ENCODE results near the gene NDUFA13.
A peak's percentile ranks its signal among the peaks of the same experiment; 100 is the strongest.

The NDUFA13 gene

DNA sequence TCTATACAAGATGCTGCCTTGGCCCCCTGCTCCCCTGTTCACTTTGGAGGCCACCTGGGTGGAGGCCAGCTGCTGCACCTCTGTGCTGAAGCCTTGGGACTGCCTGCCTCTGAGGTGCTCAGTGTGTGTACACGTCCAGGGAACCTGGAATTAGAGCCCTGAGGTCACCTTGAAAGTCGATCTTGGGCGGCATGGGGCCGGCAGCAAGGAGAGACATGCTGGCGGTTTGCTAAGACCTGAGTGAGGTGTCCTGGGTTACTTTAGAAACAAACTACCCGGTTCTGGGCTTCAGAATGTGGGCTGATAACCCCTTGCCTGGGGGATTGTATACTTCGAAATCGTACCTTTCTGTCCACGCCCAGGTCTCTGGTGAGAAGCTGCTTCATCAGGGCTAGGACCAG, 26.2 kb upstream of the NDUFA13 start:
- no peak for DNase-seq

DNA sequence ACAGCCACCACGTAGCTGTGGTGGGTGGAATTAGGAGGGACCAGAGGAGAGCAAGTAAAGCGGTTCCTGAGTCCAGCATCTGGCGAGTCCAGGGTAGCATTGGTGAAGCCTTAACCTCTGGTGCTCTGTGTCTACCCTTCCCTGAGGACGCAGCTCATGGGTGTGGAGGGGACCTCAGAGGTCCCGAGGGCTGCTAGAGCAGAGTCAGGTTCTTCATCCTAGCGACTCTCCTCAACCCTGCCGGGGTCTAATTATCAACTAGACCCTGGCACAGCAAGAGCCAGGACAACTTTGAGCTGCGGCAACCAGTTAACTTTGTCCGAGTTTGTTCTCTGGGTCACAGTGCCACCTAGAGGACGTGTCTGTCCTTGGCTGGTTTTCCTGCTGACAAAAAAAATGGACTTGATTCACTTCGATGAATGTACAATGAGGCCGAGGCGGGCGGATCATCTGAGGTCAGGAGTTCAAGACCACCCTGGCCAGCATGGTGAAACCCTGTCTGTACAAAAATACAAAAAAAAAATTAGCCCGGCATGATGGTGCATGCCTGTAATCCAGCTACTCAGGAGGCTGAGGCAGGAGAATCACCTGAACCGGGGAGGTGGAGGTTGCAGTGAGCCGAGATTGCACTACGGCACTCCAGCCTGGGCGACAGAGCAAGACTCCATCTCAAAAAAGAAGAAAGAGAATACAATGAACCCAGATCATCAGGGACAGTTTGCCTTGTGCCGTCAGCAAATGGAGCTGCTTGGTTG, 25.6 kb upstream of the NDUFA13 start:
- DNase-seq = peak; percentile 61

DNA sequence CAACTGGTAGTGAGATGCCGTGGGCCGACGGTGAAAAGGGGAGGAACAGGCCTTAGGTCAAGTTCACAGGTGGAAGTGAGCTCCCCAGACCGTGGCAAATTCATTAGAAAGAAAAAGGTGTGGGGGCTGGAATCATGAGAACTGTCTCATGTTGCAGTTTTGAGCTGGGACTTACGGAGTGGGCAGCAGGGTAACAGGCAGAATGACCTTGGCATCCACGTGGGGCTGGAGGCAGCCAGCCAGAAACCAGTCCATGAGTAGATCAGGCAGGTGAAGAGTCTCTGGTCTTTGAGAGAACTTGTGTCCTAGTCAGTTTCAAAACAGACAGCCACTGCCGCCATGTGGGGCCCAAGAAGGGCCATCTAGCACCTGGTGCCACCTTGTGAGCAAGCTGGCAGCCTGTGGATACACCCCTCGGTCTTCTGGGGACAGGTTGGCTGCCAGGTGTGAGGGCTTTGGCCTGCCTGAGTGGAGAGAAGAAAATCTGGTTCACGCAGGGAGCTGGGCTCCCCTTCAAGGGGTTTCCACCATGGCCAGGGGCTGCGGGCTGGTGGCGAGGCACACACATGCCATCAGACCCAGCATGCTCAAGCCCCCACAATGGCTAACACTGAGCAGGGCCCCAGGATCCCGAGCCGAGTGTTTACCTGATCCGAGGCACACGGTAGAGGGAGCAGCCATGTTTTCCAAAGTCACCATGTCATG, 24.6 kb upstream of the NDUFA13 start:
- DNase-seq = no peak

DNA sequence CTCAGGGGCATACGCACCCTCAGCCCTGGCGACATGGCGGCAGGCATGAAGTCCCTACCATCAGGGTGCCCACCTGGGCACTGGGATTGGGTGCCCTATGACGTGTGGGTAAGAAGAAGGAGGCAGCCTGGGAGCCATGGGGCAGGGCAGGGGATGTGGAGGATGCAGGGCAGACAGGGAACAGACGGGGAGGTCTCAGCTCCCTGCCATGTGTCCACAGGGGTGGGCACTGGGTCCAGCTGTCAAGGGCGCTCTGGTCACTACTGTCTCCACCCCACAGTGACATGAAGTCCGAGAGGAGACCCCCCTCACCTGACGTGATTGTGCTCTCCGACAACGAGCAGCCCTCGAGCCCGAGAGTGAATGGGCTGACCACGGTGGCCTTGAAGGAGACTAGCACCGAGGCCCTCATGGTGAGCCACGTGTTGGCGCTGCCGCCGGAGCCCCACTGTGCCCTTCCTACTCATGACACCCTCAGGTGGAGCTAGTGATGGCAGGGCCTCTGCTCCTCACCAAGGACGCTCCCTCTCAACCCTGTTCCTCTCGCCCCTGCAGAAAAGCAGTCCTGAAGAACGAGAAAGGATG, 23.9 kb upstream of the NDUFA13 start:
- no peak for DNase-seq

DNA sequence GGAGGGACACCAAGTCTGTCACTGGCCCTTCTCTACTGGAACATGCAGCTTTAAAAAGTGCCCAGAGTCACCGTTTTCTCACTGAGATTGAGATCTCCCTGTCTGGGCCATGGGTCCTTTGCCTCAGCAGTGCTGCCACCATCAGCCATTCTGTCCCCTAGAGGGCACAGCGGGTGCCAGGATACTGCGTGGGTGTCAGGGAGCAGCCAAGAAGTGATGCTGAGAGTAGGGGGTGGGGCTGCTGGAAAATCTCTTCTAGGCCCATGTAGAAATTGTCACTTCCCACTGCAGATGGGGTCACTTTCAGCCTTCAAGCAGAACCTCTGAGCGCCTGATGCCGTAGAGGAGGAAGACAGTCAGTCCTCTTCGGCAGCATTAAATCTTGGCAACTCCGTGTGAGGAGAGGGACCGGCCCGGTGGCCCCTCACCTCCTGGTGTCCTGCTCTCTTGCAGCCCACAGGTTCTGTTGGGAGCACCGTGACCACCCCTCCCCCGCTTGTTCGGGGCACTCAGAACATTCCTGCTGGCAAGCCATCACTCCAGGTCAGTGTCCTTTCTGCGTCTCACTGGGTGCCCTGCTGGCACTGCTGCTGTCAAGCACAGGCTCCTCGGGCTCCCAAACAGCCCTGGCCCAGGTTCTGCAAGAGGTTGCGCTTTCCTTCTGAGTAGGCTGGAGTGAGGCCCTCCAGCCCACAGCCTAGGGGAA, 22.0 kb upstream of the NDUFA13 start:
- no peak for DNase-seq

DNA sequence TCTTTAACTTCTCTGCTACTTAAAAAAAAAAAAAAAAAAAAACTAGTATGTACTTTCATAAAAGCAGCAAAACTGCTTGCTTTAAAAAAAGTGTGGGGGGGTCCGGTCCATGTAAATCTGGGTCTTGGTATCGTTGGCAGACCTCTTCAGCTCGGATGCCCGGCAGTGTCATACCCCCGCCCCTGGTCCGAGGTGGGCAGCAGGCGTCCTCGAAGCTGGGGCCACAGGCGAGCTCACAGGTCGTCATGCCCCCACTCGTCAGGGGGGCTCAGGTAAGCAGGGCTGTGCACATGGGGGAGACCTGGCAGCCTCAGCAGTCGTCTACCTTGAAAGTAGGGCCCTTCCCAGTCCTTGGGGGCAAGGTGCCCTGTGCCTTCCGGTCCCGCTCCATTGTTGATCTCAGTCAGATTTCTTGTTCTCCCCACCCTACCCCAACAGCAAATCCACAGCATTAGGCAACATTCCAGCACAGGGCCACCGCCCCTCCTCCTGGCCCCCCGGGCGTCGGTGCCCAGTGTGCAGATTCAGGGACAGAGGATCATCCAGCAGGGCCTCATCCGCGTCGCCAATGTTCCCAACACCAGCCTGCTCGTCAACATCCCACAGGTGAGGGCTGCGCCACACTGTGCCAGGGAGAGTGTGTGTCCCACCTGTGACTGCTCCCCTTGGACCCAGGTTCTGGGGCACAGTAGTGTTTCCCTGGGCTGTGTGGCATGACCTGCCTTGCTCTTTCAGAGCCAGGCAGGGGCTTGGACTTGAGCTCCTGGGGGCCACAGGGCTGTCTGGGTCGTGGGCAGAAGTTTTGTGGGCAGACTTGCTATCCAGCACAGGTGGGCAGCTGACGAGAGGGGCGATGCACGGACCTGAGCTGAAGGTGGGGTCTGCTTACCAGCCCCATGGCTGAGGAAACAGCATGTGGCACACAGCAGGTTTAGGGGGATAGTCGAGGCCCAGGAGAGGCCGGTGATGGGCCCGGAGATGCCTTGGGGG, 20.1 kb upstream of the NDUFA13 start:
- DNase-seq = no peak

DNA sequence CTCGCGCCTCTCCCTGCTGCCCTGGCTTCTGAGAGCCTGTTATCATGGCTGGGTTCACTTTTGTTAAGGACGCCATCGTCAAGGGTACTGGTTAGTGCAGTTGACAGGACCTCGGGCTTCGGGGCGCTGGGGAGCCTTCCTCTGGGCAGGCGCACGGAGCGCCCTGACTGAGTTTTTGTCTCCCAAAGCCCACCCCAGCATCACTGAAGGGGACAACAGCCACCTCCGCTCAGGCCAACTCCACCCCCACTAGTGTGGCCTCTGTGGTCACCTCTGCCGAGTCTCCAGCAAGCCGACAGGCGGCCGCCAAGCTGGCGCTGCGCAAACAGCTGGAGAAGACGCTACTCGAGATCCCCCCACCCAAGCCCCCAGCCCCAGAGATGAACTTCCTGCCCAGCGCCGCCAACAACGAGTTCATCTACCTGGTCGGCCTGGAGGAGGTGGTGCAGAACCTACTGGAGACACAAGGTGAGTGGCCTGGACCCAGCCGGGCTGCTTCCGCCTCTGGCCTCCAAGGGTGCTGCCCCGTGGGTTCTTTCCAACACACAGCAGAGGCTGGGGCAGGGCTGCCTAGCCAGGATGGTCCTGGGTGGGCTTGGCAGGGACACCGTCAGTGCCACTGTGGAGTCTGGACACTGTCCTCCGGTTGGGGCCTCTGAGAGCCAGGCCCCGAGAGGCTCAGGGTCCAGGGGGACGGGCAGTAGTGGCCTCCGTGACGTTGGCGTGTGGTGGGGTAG, 17.6 kb upstream of the NDUFA13 start:
- DNase-seq = no peak

DNA sequence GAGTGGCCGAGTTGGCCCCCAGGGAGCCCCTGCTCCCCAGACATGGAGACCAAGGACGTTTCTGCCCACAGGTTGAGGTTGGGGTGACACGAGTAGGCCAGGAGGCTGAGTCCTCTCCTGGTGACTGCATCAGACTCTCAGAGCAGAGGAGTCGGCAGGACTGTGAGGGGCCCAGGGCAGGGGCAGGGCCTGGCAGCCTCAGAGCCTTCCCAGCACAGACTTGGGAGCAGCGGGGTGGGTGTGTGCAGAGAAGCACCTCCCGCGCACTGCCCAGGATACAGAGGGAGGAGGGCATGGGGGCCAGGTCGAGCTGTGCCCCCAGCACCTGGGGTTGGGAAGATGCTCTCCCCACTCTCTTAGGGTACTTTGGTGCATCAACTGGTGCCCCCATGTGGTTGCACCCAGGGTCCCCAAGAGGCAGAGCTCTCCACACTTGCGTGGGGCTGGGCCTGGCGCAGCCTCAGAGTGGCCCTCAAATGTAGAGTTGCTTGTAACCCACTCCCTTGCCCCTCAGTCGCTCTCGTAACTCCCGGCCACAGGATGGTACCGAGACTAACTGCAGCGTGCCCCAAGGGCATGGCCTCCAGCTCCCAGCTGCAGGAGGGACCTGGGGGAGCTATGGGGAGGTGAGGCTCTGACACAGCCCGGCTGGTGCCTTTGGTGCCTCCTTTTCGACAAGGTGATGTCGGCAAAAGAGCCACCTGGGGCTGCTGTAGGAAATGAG, 16.6 kb upstream of the NDUFA13 start:
- no peak for DNase-seq

DNA sequence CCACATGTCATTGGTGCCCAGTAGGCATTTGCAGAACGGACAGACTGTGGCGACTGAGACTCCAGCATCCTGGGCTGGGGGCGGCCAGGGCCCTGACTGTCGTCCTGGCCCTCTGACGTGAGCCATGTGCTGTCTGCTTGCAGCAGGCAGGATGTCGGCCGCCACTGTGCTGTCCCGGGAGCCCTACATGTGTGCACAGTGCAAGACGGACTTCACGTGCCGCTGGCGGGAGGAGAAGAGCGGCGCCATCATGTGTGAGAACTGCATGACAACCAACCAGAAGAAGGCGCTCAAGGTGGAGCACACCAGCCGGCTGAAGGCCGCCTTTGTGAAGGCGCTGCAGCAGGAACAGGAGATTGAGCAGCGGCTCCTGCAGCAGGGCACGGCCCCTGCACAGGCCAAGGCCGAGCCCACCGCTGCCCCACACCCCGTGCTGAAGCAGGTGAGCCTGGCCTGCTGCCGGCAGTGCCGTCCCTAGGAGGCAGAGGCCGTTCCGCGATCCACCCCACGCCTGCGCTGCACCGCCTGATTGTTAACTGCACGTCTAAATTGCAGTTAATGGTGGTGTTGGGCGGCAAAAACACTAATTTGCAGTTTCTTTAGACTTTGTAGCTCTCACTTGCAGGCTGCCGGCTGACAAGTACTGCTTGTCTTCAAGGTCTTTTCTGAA, 14.9 kb upstream of the NDUFA13 start:
- no peak for DNase-seq

DNA sequence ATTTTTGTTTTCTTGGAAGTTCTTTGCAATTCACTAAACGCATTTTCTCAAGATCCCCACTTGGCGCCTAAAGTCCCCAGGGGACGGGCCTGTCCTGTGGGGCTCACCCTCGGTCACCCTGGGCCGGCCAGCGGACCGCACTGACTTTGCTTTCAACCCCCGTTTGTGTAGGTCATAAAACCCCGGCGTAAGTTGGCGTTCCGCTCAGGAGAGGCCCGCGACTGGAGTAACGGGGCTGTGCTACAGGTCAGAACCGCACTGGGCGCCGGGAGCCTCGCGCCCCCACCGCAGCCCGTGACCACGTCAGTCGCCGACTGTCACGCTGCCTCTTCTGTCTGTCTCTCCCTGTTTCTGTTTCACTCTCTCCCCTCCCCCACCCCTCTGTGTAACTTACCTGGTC, 14.2 kb upstream of the NDUFA13 start:
- DNase-seq = no peak

DNA sequence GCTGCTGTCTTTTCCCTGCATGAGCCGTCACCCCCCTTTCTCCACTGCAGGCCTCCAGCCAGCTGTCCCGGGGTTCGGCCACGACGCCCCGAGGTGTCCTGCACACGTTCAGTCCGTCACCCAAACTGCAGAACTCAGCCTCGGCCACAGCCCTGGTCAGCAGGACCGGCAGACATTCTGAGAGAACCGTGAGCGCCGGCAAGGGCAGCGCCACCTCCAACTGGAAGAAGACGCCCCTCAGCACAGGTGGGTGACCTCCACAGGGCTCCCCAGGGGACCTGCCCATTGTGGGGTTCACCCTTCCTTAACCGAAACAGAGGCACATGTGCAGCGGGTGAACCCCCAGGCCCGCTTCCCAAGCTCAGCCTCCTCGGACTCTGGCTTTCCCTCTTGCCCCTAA, 13.7 kb upstream of the NDUFA13 start:
- DNase-seq = no peak

DNA sequence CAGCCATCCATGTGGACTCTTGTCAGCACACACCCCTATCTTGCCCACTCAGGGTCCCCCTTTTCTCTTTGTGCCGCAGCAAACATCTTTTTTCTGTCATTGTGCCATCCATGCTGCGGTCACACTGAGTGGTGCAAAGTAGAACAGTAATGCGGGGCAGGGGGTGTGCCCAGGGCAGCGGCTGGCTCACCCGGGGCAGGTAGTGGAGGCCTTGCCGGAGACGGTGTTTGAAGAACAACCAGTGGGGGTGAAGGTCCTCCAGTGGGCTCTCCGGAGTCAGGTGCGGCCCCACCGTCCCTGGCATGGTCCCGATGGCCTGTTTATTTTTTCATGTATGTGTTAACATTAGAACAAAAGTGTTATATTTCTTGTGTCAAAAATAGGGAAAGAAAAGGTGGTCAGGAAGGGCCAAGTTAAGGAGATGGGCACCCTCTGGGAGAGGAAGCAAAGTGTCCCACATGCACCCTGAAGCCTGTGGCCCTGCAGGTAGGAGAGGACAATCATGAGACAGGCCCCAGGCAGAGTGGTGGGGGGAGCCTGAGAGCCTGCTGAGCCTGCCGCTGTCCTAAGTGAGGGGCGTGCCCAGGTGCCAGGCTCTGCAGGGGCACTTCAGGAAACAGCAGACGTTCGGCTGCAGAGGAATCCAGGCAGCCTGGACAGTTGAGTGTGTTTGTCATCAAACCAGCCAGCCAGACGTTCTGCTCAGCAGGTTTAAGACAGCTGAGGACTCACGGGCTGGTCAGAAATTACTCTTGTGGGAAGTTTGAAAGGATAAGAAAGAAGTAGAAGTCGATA, 13.0 kb upstream of the NDUFA13 start:
- no peak for DNase-seq

DNA sequence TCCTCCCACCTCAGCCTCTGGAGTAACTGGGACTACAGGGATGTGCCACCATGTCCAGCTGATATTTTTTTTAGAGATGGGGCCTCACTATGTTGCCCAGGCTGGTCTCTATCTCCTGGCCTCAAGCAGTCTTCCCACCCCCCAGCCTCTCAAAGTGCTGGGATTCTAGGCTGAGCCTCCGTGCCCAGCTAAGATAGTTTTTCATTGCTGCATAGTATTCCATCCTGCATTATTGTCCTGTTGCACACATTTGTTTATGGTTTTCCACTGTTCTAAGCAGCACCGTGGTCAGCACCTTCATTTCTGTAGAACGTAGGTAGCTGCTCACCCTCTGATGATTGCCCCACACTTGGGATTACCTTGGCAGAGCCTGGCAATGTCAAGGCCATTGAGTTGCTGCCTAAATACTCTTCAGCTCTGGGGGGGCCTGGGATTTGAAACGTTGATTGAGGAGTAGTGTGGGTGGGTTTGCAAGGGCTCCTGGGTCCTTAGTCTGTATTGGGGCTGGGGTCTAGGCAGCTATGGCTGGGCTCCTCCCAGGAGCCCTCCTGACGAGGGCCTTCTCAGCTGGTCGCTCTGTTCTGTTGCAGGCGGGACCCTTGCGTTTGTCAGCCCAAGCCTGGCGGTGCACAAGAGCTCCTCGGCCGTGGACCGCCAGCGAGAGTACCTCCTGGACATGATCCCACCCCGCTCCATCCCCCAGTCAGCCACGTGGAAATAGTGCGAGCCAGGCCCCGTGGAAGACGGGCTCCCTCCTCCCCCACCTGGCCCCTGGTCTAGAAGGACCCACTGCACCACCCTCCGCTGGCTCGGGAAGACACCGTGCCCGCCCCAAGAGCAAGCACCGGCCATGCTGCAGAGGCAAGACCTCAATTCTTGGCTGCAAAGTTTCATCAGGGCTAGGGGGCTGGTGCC, 11.0 kb upstream of the NDUFA13 start:
- DNase-seq = no peak

DNA sequence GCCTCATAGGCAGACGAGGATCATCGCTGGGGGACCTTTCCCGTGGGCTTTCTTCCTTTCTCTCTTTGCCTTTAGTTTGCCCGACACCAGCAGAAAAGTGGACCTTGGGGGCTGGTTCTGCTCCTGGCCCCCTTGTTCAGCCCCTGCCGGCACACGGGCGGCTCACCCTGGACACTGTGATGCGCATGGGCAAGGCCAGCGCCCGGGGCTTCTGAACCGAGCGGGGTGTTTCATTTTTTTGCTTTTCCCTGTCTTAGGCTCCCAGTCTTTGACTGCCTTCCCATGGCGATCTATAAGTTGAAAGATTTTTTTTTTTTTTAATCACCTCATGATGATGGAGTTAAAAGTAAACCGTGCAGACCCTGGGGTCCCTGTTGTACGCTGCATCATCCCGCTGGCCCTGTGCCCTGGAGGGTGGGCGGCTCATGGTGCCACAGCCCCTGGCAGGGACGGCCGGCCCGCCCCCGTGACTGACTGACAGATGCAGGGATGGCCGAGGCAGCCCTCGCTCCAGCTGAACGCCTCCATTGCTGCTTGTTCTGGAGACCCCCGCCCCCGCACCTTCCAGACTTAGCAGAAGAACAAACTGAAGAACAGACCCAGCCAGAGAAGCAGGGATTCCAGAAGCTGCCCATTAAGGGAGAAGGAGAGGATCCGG, 10.2 kb upstream of the NDUFA13 start:
- no peak for DNase-seq

DNA sequence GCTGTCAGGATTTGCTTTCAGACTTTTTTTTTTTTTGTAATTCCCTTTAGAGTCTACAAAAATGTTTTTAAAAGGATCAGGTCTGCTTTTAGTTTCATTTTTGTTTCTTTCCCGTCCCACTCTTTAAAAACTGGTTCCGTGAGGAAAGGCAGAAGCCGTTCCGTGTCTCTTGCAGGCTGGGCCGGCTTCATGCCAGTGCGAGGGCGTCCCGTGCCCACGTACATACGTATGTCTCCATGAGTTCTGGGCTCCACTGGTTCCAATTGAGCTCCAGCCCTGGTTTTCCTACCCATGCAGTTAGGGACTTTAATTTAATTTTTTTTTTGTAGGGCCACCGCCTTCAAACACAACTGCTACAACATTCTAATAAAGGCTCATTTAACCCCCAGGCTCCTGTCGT, 9.4 kb upstream of the NDUFA13 start:
- DNase-seq = no peak

DNA sequence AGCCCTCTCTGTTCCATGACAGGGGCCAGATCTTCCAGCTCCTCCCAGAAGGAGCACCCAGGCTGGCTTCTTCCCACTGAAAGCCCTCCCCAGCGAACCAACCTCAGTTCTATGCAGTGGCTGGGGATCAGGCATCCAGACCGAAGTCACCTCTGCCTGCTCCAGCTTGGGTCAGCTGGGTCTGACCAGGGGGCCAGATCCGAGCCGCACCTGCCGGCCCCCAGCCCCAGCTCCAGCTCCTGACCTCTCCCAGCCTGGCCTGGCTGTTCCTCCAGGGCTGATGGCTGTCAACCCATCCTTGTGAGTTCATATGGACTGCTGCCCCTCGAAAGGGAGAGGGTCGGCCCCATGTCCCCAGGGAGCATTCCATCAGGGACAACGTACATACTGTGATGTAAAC, 8.7 kb upstream of the NDUFA13 start:
- no peak for DNase-seq

DNA sequence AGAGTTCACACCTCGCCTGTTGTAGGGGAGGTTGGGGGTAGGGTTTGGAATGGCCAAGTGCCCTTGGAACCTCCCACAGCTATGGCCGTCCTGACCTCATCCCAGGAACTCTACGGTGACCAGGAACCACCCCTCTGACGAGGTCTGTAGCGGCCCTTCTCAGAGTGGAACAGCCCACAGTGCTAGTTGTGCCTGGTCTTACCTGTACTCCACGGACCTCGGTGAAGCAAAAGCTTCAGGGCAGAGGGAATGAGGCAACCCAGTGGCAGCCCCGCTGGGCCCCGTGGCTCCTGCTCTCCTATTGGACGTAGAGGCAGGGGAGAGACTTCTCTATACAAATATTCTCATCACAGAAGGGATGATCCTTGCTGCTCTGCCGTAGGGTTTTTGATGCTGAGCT, 7.8 kb upstream of the NDUFA13 start:
- DNase-seq = no peak

DNA sequence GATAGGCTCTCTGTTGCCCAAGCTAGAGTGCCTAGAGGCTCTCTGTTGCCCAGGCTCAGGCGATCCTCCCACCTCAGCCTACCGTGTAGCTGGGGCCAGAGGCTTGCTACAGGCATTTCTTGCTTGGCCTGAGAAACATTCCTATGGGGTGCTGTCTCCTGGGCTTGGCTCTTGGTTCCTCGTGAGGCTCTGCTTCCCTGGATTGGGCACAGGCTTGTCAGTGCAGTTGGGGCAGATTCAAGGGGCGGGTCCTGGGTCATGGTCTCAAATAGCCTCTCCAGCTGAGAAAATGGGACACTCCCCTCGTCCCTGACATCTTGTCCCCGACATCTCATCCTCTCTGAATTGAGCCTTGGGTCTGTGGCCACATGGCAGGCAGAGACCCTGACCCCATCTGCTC, 5.6 kb upstream of the NDUFA13 start:
- no peak for DNase-seq

All from NCI-H1694 treated with DMSO at 0.1 percent for 48 hours (cell line).